ENCODE results near the gene NRG2.

NRG2 gene

DNA sequence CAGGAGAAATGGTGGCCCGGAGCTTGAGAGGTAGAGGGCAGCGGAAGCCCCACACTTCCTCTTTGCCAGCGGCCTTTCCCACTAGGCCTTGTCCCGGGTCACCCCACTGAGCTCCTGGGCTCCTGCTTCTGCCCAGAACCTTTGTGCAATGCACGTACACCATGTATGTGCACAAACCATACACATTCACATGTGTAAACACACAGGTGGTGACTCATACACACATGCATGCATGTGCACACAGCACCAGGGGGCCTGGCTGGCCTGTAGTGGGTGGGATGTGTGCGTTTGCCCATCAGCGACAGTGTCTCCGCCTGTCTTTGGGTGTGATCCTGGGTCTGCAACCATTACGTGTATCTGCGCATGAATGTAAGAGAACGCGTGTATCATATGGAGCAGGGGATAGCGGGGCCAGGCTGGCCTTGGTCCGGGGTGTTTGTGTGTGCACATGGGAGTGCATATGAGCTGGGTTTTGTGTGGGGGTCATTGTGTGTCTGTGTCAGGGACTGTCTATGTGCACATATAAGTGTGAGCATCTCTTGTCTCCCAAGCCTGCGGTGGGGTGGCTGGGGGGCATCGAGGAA, 203.8 kb downstream of the NRG2 start:
- H3K4me1 ChIP-seq (ENCODE audit: control insufficient read depth in 2 of 2, insufficient read depth in 2 of 2, low read length in 2 of 2) = no peaks in the 10 kb centered on the region
- no peak overlapping the region for H3K9ac ChIP-seq (ENCODE audit: low read depth in 1 of 2, low read length in 2 of 2)
- no peaks in the 10 kb centered on the region for H3K36me3 ChIP-seq (ENCODE audit: control insufficient read depth in 2 of 2, insufficient read depth in 2 of 2, low read length in 2 of 2)
- no peak overlapping the region for H3K4me3 ChIP-seq (ENCODE audit: low read length in 2 of 2)
- no peaks in the 10 kb centered on the region for H3K9me3 ChIP-seq (ENCODE audit: control insufficient read depth in 2 of 2, low read length in 2 of 2)
- H3K27me3 ChIP-seq (ENCODE audit: control insufficient read depth in 2 of 2, insufficient read depth in 2 of 2, low read length in 2 of 2) = peaks cover 0 to 4% of the 10 kb centered on the region in 2 donors
- H3K27ac ChIP-seq (ENCODE audit: low read depth in 2 of 2, low read length in 2 of 2) = no peak overlapping the region

DNA sequence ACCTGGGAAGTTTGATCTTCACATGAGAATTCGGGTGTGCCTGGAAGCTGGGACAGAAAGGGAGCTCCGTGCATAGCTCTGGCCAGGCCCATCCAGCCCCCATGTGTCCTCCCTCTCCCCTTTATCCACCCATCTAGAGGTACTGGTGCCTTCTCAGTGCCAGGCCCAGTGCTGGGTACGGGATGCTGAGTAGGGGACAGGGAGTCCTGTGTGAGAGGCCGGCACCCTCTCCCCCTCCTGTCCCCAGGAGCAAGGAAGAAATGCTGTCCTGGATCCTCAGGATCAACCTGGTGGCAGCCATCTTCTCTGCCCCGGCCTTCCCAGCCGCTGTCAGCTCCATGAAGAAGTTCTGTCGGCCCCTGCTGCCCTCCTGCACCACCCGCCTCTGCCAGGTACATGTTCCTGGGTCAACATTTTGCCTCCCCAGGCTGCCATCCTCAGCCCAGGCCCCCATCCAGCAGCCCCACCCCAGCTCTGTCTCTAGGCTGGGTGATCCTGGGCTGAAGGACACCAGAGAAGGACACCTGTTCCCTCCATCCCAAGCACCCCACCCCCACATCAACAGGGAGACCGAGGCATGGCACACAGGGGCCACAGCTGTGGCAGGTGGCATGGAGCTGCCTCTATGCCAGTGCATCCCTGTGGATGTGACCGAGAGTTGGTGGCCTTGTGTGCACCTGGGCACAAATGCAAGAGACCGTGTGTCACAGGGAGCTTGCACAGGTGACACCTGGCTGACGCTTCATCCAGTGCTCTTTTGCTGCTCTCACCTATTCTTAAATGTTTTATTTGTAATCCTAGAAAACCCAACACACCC, 204.5 kb downstream of the NRG2 start:
- Histone ChIP-seq H3K4me1 (ENCODE audit: control insufficient read depth in 2 of 2, insufficient read depth in 2 of 2, low read length in 2 of 2) (no peaks in the 10 kb centered on the region), H3K9me3 (ENCODE audit: control insufficient read depth in 2 of 2, low read length in 2 of 2) (no peaks in the 10 kb centered on the region), H3K4me3 (ENCODE audit: low read length in 2 of 2) (no peak overlapping the region), H3K27ac (ENCODE audit: low read depth in 2 of 2, low read length in 2 of 2) (no peak overlapping the region), H3K27me3 (ENCODE audit: control insufficient read depth in 2 of 2, insufficient read depth in 2 of 2, low read length in 2 of 2) (peaks cover 0 to 4% of the 10 kb centered on the region in 2 donors), H3K9ac (ENCODE audit: low read depth in 1 of 2, low read length in 2 of 2) (no peak overlapping the region), H3K36me3 (ENCODE audit: control insufficient read depth in 2 of 2, insufficient read depth in 2 of 2, low read length in 2 of 2) (no peaks in the 10 kb centered on the region)

DNA sequence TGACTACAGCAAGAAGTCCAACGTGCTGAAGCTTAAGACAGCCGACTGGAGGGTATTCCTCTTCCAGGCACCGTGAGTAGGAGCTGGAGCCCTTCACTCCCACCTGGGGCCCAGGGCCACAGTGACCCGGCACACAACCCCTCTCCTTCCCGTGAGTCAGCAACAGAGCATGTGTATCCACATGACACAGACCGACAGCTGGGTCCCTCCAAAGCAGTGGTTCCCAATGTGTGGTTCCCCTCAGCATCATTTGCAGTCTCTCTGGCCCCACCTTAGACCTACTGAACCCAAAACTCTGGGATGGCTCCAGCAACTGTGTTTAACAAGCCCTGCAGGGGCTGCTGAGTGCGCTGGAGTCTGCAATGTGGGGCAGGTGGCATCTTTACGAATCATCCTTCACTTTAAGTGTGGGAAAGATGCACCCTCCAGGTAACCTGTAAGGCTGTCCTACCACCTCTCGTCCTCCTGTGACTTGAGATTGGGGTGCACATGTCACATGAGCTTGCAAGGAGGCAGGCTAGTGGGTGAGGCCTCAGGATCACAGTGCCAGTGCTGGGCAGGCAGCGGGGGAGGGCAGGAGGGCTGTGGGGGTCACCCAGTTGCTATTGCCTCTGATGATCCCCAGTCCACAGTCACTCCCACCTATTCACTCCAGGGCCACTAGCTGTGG, 205.3 kb downstream of the NRG2 start:
- Histone ChIP-seq H3K27me3 (ENCODE audit: control insufficient read depth in 2 of 2, insufficient read depth in 2 of 2, low read length in 2 of 2) (peaks cover 4% of the 10 kb centered on the region in 2 donors), H3K9me3 (ENCODE audit: control insufficient read depth in 2 of 2, low read length in 2 of 2) (no peaks in the 10 kb centered on the region), H3K4me3 (ENCODE audit: low read length in 2 of 2) (no peak overlapping the region), H3K27ac (ENCODE audit: low read depth in 2 of 2, low read length in 2 of 2) (no peak overlapping the region), H3K36me3 (ENCODE audit: control insufficient read depth in 2 of 2, insufficient read depth in 2 of 2, low read length in 2 of 2) (no peaks in the 10 kb centered on the region), H3K9ac (ENCODE audit: low read depth in 1 of 2, low read length in 2 of 2) (no peak overlapping the region), H3K4me1 (ENCODE audit: control insufficient read depth in 2 of 2, insufficient read depth in 2 of 2, low read length in 2 of 2) (no peaks in the 10 kb centered on the region)

DNA sequence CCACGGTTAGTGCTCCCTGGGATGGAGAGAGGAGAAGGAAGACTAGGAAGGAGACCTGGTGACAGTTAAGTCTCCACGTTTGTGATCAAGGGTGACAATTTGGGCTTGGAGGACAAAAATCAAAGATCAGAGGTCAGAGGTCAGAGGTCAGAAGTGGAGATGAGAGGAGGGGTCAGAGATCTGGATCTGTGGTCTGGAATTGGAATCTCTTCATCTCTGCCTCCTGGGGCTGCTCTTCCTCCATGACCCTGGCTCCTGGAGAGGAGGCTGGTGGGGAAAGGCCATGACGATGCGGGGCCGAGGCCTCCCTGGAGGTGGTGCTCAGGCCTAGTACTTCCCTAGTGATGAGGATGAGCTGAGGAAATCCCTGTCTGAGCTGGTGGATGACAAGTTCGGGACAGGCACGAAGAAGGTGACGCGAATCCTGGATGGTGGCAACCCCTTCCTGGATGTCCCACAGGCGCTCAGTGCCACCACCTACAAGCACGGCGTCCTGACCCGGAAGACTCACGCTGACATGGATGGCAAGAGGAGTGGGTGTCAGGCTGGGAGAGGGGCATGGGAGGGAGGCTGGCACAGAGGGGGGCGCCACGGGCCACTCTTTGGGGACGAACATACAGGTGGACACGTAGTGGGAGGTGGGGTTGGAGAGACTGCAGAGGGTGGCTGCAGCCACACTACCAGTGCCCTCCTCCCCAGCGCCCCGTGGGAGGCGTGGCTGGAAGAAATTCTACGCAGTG, 206.5 kb downstream of the NRG2 start:
- Histone ChIP-seq H3K9ac (ENCODE audit: low read depth in 1 of 2, low read length in 2 of 2) (no peak overlapping the region), H3K27ac (ENCODE audit: low read depth in 2 of 2, low read length in 2 of 2) (no peak overlapping the region), H3K4me3 (ENCODE audit: low read length in 2 of 2) (no peak overlapping the region)

DNA sequence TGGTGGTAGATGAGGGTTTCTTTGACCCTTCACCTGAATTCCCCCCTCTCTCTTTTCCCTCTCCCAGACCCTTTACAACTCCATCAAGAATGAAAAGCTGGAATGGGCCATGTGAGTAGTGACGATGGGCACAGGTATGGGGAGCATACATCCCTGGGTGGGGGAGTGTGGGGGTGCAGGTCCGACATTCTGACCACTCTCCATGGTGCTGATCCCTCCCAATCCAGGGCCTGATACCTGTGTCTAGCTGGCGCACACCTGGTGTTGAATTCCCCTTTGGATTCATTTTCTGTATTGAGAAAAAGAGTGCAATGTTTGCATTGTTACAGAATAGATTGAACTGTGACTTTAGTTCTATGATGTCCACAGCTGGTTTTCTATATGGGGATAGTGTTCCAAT, 207.4 kb downstream of the NRG2 start:
- Histone ChIP-seq H3K9ac (ENCODE audit: low read depth in 1 of 2, low read length in 2 of 2) (no peak overlapping the region), H3K4me1 (ENCODE audit: control insufficient read depth in 2 of 2, insufficient read depth in 2 of 2, low read length in 2 of 2) (no peaks in the 10 kb centered on the region), H3K4me3 (ENCODE audit: low read length in 2 of 2) (no peak overlapping the region), H3K27ac (ENCODE audit: low read depth in 2 of 2, low read length in 2 of 2) (no peak overlapping the region), H3K9me3 (ENCODE audit: control insufficient read depth in 2 of 2, low read length in 2 of 2) (no peaks in the 10 kb centered on the region), H3K27me3 (ENCODE audit: control insufficient read depth in 2 of 2, insufficient read depth in 2 of 2, low read length in 2 of 2) (peaks cover 7 to 10% of the 10 kb centered on the region in 2 donors), H3K36me3 (ENCODE audit: control insufficient read depth in 2 of 2, insufficient read depth in 2 of 2, low read length in 2 of 2) (no peaks in the 10 kb centered on the region)

More for the DNA sequence above, 206.5 kb downstream of the NRG2 start:
- Histone ChIP-seq H3K4me1 (ENCODE audit: control insufficient read depth in 2 of 2, insufficient read depth in 2 of 2, low read length in 2 of 2) (no peaks in the 10 kb centered on the region), H3K36me3 (ENCODE audit: control insufficient read depth in 2 of 2, insufficient read depth in 2 of 2, low read length in 2 of 2) (no peaks in the 10 kb centered on the region), H3K27me3 (ENCODE audit: control insufficient read depth in 2 of 2, insufficient read depth in 2 of 2, low read length in 2 of 2) (peaks cover 7 to 10% of the 10 kb centered on the region in 2 donors), H3K9me3 (ENCODE audit: control insufficient read depth in 2 of 2, low read length in 2 of 2) (no peaks in the 10 kb centered on the region)

DNA sequence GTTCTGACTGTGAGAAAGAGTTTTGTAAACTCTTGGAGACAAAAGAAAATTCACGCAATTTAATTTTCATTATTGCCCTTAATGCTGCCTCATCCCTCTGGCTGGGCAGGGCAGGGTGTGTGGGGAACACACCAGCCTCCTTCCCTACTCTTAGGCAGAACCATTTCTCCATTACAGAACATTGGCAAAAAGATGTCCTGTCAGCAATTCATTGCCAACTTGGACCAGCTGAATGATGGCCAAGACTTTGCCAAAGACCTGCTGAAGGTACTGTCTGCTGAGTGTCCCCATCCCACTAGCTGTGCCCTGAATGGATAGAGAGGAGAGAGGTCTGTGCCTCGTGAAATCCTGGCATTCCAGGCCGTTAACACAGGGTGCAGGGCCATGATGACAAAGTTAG, 209.6 kb downstream of the NRG2 start:
- Histone ChIP-seq H3K9ac (ENCODE audit: low read depth in 1 of 2, low read length in 2 of 2) (no peak overlapping the region), H3K4me3 (ENCODE audit: low read length in 2 of 2) (no peak overlapping the region), H3K9me3 (ENCODE audit: control insufficient read depth in 2 of 2, low read length in 2 of 2) (no peaks in the 10 kb centered on the region), H3K27ac (ENCODE audit: low read depth in 2 of 2, low read length in 2 of 2) (no peak overlapping the region), H3K4me1 (ENCODE audit: control insufficient read depth in 2 of 2, insufficient read depth in 2 of 2, low read length in 2 of 2) (no peaks in the 10 kb centered on the region), H3K36me3 (ENCODE audit: control insufficient read depth in 2 of 2, insufficient read depth in 2 of 2, low read length in 2 of 2) (no peaks in the 10 kb centered on the region), H3K27me3 (ENCODE audit: control insufficient read depth in 2 of 2, insufficient read depth in 2 of 2, low read length in 2 of 2) (peaks cover 7 to 10% of the 10 kb centered on the region in 2 donors)

DNA sequence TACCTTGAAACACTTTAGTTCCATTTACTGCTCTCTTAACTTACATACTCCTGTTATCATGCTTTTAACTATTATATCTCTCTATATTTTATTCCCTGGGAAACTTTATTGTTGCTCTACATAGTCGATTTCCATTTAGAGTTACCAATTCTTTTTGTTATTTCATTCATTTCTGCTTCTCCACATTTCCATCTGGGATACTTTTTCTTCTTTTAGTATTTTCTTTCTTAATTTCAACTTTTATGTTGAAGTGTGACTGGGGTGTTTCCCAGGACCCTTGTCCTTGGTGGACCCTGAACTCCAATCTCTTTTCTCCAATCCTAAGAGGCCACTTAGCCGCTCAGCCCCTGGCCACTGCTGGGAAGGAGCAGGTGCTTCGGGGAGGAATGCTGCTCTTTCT, 211.5 kb downstream of the NRG2 start:
- Histone ChIP-seq H3K9ac (ENCODE audit: low read depth in 1 of 2, low read length in 2 of 2) (no peak overlapping the region), H3K27me3 (ENCODE audit: control insufficient read depth in 2 of 2, insufficient read depth in 2 of 2, low read length in 2 of 2) (peaks cover 7 to 10% of the 10 kb centered on the region in 2 donors), H3K9me3 (ENCODE audit: control insufficient read depth in 2 of 2, low read length in 2 of 2) (no peaks in the 10 kb centered on the region), H3K4me3 (ENCODE audit: low read length in 2 of 2) (no peak overlapping the region), H3K4me1 (ENCODE audit: control insufficient read depth in 2 of 2, insufficient read depth in 2 of 2, low read length in 2 of 2) (no peaks in the 10 kb centered on the region), H3K36me3 (ENCODE audit: control insufficient read depth in 2 of 2, insufficient read depth in 2 of 2, low read length in 2 of 2) (no peaks in the 10 kb centered on the region), H3K27ac (ENCODE audit: low read depth in 2 of 2, low read length in 2 of 2) (no peak overlapping the region)

DNA sequence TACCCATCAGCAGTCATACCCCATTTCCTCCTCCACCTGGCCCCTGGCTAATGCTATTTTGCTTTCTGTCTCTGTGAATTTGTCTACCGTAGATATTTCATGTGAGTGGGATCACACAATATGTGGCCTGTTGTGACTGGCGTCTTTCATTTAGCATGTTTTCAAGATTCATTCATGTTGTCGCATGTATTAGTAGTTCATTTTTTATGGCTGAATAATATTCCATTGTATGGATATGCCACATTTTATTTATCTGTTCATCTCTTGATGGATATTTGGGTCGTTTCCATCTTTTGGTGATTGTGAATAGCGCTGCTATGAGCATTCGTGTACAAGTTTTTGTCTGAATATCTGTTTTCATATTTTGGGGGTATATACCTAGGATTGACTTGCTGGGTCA, 213.6 kb downstream of the NRG2 start:
- Histone ChIP-seq H3K27ac (ENCODE audit: low read depth in 2 of 2, low read length in 2 of 2) (no peak overlapping the region), H3K27me3 (ENCODE audit: control insufficient read depth in 2 of 2, insufficient read depth in 2 of 2, low read length in 2 of 2) (peaks cover 7 to 10% of the 10 kb centered on the region in 2 donors), H3K4me1 (ENCODE audit: control insufficient read depth in 2 of 2, insufficient read depth in 2 of 2, low read length in 2 of 2) (no peaks in the 10 kb centered on the region), H3K9me3 (ENCODE audit: control insufficient read depth in 2 of 2, low read length in 2 of 2) (no peaks in the 10 kb centered on the region), H3K9ac (ENCODE audit: low read depth in 1 of 2, low read length in 2 of 2) (no peak overlapping the region), H3K36me3 (ENCODE audit: control insufficient read depth in 2 of 2, insufficient read depth in 2 of 2, low read length in 2 of 2) (no peaks in the 10 kb centered on the region), H3K4me3 (ENCODE audit: low read length in 2 of 2) (no peak overlapping the region)

DNA sequence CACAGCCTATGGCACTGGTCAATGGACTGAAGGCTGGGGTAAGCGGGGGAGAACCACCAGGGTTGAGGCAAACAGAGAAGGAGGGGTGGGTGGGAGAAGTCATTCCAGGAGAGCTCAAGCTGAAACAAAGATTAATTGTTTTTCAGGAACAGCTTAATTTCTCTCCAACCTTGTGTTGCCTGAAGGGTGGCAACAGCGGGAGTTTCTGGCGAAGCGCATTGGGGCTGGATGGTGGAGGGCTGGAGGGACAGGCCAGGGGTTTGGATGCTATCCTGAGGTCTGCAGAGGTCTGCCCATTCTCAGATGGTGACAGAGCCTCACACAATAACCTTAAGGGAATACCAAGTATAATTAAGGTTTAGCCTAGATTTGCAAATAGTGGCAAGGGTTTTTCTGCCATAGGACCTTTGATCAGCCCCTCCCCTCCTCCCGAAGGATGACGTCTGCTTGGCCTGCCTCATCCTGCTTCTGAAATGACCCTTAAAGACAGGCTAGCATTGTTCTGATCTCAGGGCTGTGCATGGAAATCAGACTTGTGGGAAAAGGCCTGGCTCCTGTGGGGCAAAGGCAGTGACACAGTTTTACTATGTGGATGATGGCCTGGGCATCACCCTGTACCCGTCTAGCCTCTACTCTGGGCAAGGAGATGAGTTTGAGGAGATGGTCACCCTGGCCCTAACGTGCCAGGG, 214.7 kb downstream of the NRG2 start:
- H3K9ac ChIP-seq (ENCODE audit: low read depth in 1 of 2, low read length in 2 of 2) = no peak overlapping the region
- H3K9me3 ChIP-seq (ENCODE audit: control insufficient read depth in 2 of 2, low read length in 2 of 2) = no peaks in the 10 kb centered on the region
- peaks cover 7 to 10% of the 10 kb centered on the region in 2 donors for H3K27me3 ChIP-seq (ENCODE audit: control insufficient read depth in 2 of 2, insufficient read depth in 2 of 2, low read length in 2 of 2)
- no peaks in the 10 kb centered on the region for H3K36me3 ChIP-seq (ENCODE audit: control insufficient read depth in 2 of 2, insufficient read depth in 2 of 2, low read length in 2 of 2)
- H3K4me3 ChIP-seq (ENCODE audit: low read length in 2 of 2) = no peak overlapping the region
- no peak overlapping the region for H3K27ac ChIP-seq (ENCODE audit: low read depth in 2 of 2, low read length in 2 of 2)
- H3K4me1 ChIP-seq (ENCODE audit: control insufficient read depth in 2 of 2, insufficient read depth in 2 of 2, low read length in 2 of 2) = no peaks in the 10 kb centered on the region
